H1 (cell line): ENCODE measurements around the gene BAD. TPM values are rescaled to one million over a fixed set of nuclear protein-coding genes. Genes with fewer than 3 reads are reported as not detected.

Experiments used
- CTCF ChIA-PET: fragments of 300-600 bp; sonication (Branson Sonifier 250); formaldehyde crosslinking; loops from one replicate; lab custom pipeline; 2021; ENCODE audit not compliant: partially characterized antibody; lab: Charles Lee
- POLR2A ChIA-PET: fragments of 300-600 bp; sonication (Branson Sonifier 250); formaldehyde crosslinking; loops from one replicate; lab custom pipeline; 2021; ENCODE audit warnings: inconsistent platforms; ENCODE audit not compliant: partially characterized antibody; lab: Charles Lee
- DNase-seq, 2 experiments: peaks; one replicate each; pipeline versions ENCODE4 v3.0.0 to v3.0.0-alpha.2; 2010 to 2022; ENCODE audit warnings: low spot score in 2 of 2, low read depth in 1 of 2, mixed read lengths in 1 of 2
- FAIRE-seq: peaks from 2 replicates; lab custom pipeline; 2011; peaks lifted over from hg19 to GRCh38; lab: Jason Lieb, UNC
- H2AFZ ChIP-seq: 2 replicates; pipeline ENCODE4 v1.8.1; 2012; ENCODE audit warnings: low read length, inconsistent platforms
- H2AK5ac ChIP-seq: 2 replicates; pipeline ENCODE4 v1.6.1; 2013; ENCODE audit warnings: low read depth, low read length
- H2BK120ac ChIP-seq: replicated peaks from 2 replicates; pipeline ENCODE3; 2013; ENCODE audit warnings: low read depth, low read length, inconsistent platforms
- H2BK12ac ChIP-seq: 2 replicates; pipeline ENCODE4 v1.6.1; 2013; ENCODE audit warnings: low read depth, low read length
- H2BK15ac ChIP-seq: 2 replicates; pipeline ENCODE4 v1.6.1; 2013; ENCODE audit warnings: low read length
- H2BK20ac ChIP-seq: 2 replicates; pipeline ENCODE4 v1.6.1; 2013; ENCODE audit warnings: low read length
- H2BK5ac ChIP-seq: 2 replicates; pipeline ENCODE4 v1.6.1; 2013; ENCODE audit warnings: low read depth, low read length
- H3K14ac ChIP-seq: 2 replicates; pipeline ENCODE4 v1.6.1; 2013; ENCODE audit warnings: inconsistent platforms; ENCODE audit not compliant: insufficient read length
- H3K18ac ChIP-seq: 2 replicates; pipeline ENCODE4 v1.6.1; 2013; ENCODE audit warnings: low read length; ENCODE audit errors: extremely low read depth
- H3K23ac ChIP-seq: 2 replicates; pipeline ENCODE4 v1.6.1; 2013; ENCODE audit warnings: inconsistent platforms; ENCODE audit not compliant: insufficient read length
- H3K23me2 ChIP-seq: 2 replicates; pipeline ENCODE4 v1.6.1; 2013; ENCODE audit warnings: low read depth, low read length
- H3K27ac ChIP-seq: 2 replicates; pipeline ENCODE4 v1.6.1; 2011; ENCODE audit warnings: low read depth, low read length, inconsistent platforms
- H3K27me3 ChIP-seq, 4 experiments: replicated peaks in 1 of 4; 1 replicate in 1 of 4; 2 replicates in 3 of 4; pipeline versions ENCODE4 v1.6.1 to v1.8.1; 2011 to 2013; ENCODE audit warnings: low read length in 3 of 4, mild to moderate bottlenecking in 3 of 4, inconsistent platforms in 2 of 4, mixed read lengths in 2 of 4, moderate library complexity in 1 of 4; ENCODE audit not compliant: control insufficient read depth in 3 of 4, insufficient read depth in 3 of 4; ENCODE audit errors: extremely low read depth in 1 of 4
- H3K36me3 ChIP-seq, 4 experiments: 2 replicates each; pipeline versions ENCODE4 v1.6.1 to v1.8.1; 2011 to 2013; ENCODE audit warnings: mild to moderate bottlenecking in 4 of 4, low read length in 3 of 4, moderate library complexity in 2 of 4, control low read depth in 1 of 4, inconsistent platforms in 1 of 4; ENCODE audit not compliant: insufficient read depth in 4 of 4, control insufficient read depth in 2 of 4
- H3K4ac ChIP-seq: replicated peaks from 2 replicates; pipeline ENCODE3; 2013; ENCODE audit warnings: low read length, low read depth, mixed read lengths, inconsistent platforms; ENCODE audit not compliant: insufficient read length
- H3K4me1 ChIP-seq, 4 experiments: replicated peaks in 1 of 4; 1 replicate in 1 of 4; 2 replicates in 3 of 4; pipeline versions ENCODE4 v1.6.1 to v1.8.1; 2011 to 2013; ENCODE audit warnings: low read length in 3 of 4, inconsistent platforms in 2 of 4, mixed read lengths in 1 of 4; ENCODE audit not compliant: insufficient read depth in 4 of 4, control insufficient read depth in 3 of 4
- H3K4me2 ChIP-seq, 2 experiments: 2 replicates each; pipeline versions ENCODE4 v1.6.1 to v1.8.1; 2011 to 2013; ENCODE audit warnings: low read depth in 2 of 2, low read length in 2 of 2, control low read depth in 1 of 2, inconsistent platforms in 1 of 2, mild to moderate bottlenecking in 1 of 2; ENCODE audit not compliant: insufficient read depth in 1 of 2
- H3K4me3 ChIP-seq, 4 experiments: fragments of 200-600, 300-600 bp in 1 of 4; sonication (generic), shearing (Covaris generic), sonication (Bioruptor Twin) in 1 of 4; 2 replicates each; pipeline versions ENCODE4 v1.5.1 to v1.8.1; 2011 to 2016; ENCODE audit warnings: low read length in 4 of 4, low read depth in 3 of 4, control low read depth in 2 of 4, inconsistent platforms in 2 of 4, mild to moderate bottlenecking in 2 of 4, mixed read lengths in 1 of 4, moderate library complexity in 1 of 4; ENCODE audit not compliant: insufficient read depth in 2 of 4; ENCODE audit errors: extremely low read depth in 1 of 4
- H3K56ac ChIP-seq: replicated peaks from 2 replicates; pipeline ENCODE3; 2013; ENCODE audit warnings: low read depth, mild to moderate bottlenecking, mixed read lengths, low read length, inconsistent platforms; ENCODE audit not compliant: insufficient read length
- H3K79me1 ChIP-seq: 2 replicates; pipeline ENCODE4 v1.6.1; 2013; ENCODE audit warnings: low read depth, low read length, control low read depth
- H3K79me2 ChIP-seq, 2 experiments: 2 replicates each; pipeline versions ENCODE4 v1.6.1 to v1.8.1; 2012 to 2013; ENCODE audit warnings: low read length in 2 of 2, mild to moderate bottlenecking in 2 of 2, inconsistent platforms in 1 of 2; ENCODE audit not compliant: insufficient read depth in 2 of 2, control insufficient read depth in 1 of 2
- H3K9ac ChIP-seq, 4 experiments: replicated peaks in 1 of 4; 1 replicate in 1 of 4; 2 replicates in 3 of 4; pipeline versions ENCODE4 v1.6.1 to v1.8.1; 2011 to 2013; ENCODE audit warnings: low read depth in 3 of 4, low read length in 3 of 4, control low read depth in 2 of 4, mild to moderate bottlenecking in 2 of 4, moderate library complexity in 2 of 4, inconsistent platforms in 1 of 4; ENCODE audit errors: extremely low read depth in 1 of 4
- H3K9me3 ChIP-seq, 2 experiments: 2 replicates each; pipeline versions ENCODE4 v1.6.1 to v1.8.1; 2012 to 2013; ENCODE audit warnings: mild to moderate bottlenecking in 2 of 2, moderate library complexity in 2 of 2, control low read depth in 1 of 2, inconsistent platforms in 1 of 2, low read depth in 1 of 2, low read length in 1 of 2, mixed read lengths in 1 of 2; ENCODE audit not compliant: insufficient read depth in 2 of 2
- H4K20me1 ChIP-seq, 2 experiments: replicated peaks in 1 of 2; 2 replicates each; pipeline versions ENCODE3 to v1.8.1; 2011 to 2013; ENCODE audit warnings: inconsistent platforms in 2 of 2, low read length in 2 of 2, mild to moderate bottlenecking in 1 of 2; ENCODE audit not compliant: insufficient read depth in 2 of 2, control insufficient read depth in 1 of 2
- H4K5ac ChIP-seq: 2 replicates; pipeline ENCODE4 v1.6.1; 2013; ENCODE audit warnings: low read length, low read depth, mixed read lengths, inconsistent platforms; ENCODE audit not compliant: insufficient read length
- H4K8ac ChIP-seq: 2 replicates; pipeline ENCODE4 v1.8.0; 2013; ENCODE audit warnings: mild to moderate bottlenecking, moderate library complexity, low read length, inconsistent platforms; ENCODE audit not compliant: insufficient read depth; ENCODE audit errors: extremely low read depth
- H4K91ac ChIP-seq: replicated peaks from 2 replicates; pipeline ENCODE3; 2013; ENCODE audit warnings: low read length, mixed read lengths, inconsistent platforms; ENCODE audit not compliant: insufficient read length
- POLR2AphosphoS5 ChIP-seq: IDR thresholded peaks from 2 replicates; pipeline ENCODE4 v1.6.1; 2011; ENCODE audit warnings: low read depth, low read length
- WGBS, 2 experiments: shearing (Covaris generic) in 1 of 2; methylation state at CpG; one replicate each; pipeline versions ENCODE4 v1.1.6 to v1.1.7; 2013 to 2015; ENCODE audit warnings: low lambda C conversion rate in 2 of 2, mixed read lengths in 2 of 2, inconsistent platforms in 1 of 2, low coverage in 1 of 2, missing lambda C conversion rate in 1 of 2; ENCODE audit not compliant: insufficient replicate concordance in 2 of 2, insufficient coverage in 1 of 2, insufficient read length in 1 of 2; ENCODE audit errors: extremely low coverage in 1 of 2, missing lambda C conversion rate in 1 of 2; 5-methylcytosine and 5-hydroxymethylcytosine counted together
- polyA plus RNA-seq, 7 experiments: library from polyadenylated mRNA; depleted of rRNA in 3 of 7; stranded (reverse) in 5 of 7; unstranded in 2 of 7; fragments of >200 nt in 5 of 7; fragments of 200-250 nt in 2 of 7; gene quantifications; 1 replicate in 5 of 7; 2 replicates in 1 of 7; 4 replicates in 1 of 7; pipeline versions ENCODE4 v1.2.1 to v1.2.3, GENCODE V29; 2011 to 2013; ENCODE audit warnings: missing spikeins in 2 of 7, mixed read lengths in 2 of 7
- total RNA-seq: library from RNA; stranded (reverse); fragmentation: NEBNext Ultra II Directional; extraction: Animal tissue kit (Norgen Biotek cat#: 25700); gene quantifications from 2 replicates; pipeline ENCODE4 v1.2.1, GENCODE V29; 2021
- TF ChIP-seq, protein P1 (sequence below): IDR thresholded peaks from 2 replicates; pipeline ENCODE4 v1.6.1; 2011; ENCODE audit warnings: low read depth, mild to moderate bottlenecking, low read length; ENCODE audit not compliant: insufficient read depth

The BAD gene
- total and polyA plus RNA-seq, 2 of the 8 experiments (the other 6 are each of a cell fraction or from before 2014, with no cell fraction given): 23.1 to 33.7 TPM

DNA sequence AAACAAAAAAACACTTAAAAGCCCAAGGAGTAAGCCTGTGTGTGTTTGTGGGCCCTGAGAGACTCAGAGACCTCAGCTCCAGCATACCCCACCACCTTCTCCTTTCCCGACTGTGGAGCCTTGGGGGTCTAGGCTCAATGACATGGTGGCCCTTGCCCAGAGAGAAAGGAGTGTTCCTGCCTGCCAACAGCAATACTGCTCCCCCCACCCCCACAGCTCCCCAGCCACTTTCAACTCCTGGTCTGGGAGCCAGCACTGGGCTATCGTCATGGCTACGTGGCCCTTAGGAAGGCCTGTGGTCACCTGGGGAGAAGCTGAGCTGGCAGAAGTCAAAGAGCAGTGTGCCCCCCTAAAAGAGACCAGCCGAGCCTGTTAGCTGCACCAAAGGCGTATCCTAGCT, 40.4 kb downstream of the BAD start:
- no peak overlapping the region for H3K56ac ChIP-seq
- no peak overlapping the region for H3K4ac ChIP-seq
- no peak overlapping the region for H2BK5ac ChIP-seq
- H3K4me3 ChIP-seq: no peak overlapping the region
- no peak overlapping the region for H4K91ac ChIP-seq
- H2BK12ac ChIP-seq: no peak overlapping the region
- no peak overlapping the region; a peak in 1 of 4 replicates for H3K4me2 ChIP-seq
- peaks cover 20% of the 10 kb centered on the region for H3K23me2 ChIP-seq
- H3K14ac ChIP-seq: no peak overlapping the region
- no peak overlapping the region for H3K18ac ChIP-seq
- H3K9me3 ChIP-seq: no peaks in the 10 kb centered on the region
- H3K79me2 ChIP-seq: peaks cover 6 to 21% of the 10 kb centered on the region in 2 experiments; a peak in 3 of 4 replicates
- FAIRE-seq: no peak
- H3K27ac ChIP-seq: no peak overlapping the region
- ChIA-PET CTCF (interaction anchor here (0.8 to 10.0 kb wide), 13 partner anchors 12 to 59 kb away, joined by 3 to 102 read pairs (median 4); partner anchors contain the start of genes CATSPERZ, ESRRA, FERMT3 and NUDT22), POLR2A (interaction anchor here (1.0 to 13.1 kb wide), 16 partner anchors 7 to 96 kb away, joined by 3 to 352 read pairs (median 21); partner anchors contain the start of genes BAD, CCDC88B, DNAJC4 and FERMT3)
- H4K8ac ChIP-seq: 0 out of 2 replicates have a peak overlapping the region, but pooled peaks have one; percentile 20
- TF ChIP-seq, protein P1, sequence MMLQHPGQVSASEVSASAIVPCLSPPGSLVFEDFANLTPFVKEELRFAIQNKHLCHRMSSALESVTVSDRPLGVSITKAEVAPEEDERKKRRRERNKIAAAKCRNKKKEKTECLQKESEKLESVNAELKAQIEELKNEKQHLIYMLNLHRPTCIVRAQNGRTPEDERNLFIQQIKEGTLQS: no peak
- peak; percentile 56; the same call in 1 of the 2 replicates for TF ChIP-seq POLR2AphosphoS5
- no peak overlapping the region for H2BK120ac ChIP-seq
- H3K27me3 ChIP-seq: no peaks in the 10 kb centered on the region
- peaks cover 6% of the 10 kb centered on the region for H3K79me1 ChIP-seq
- H3K23ac ChIP-seq: no peak overlapping the region
- WGBS, 2 experiments: 74% methylated on average over 5 of the region's 5 CpGs; no CpG with 5 or more reads in 1 of the 2 experiments
- H4K5ac ChIP-seq: no peak overlapping the region
- H4K20me1 ChIP-seq: peaks cover 0 to 13% of the 10 kb centered on the region in 2 experiments
- no peak overlapping the region for H2BK15ac ChIP-seq
- no peak overlapping the region for H2AFZ ChIP-seq
- no peak for DNase-seq
- H2BK20ac ChIP-seq: no peak overlapping the region
- H2AK5ac ChIP-seq: no peak overlapping the region
- H3K9ac ChIP-seq: no peak overlapping the region
- H3K36me3 ChIP-seq: peaks cover 0 to 17% (median 4%) of the 10 kb centered on the region in 4 experiments; a peak in 4 of 8 replicates
- peaks cover 0 to 32% (median 25%) of the 10 kb centered on the region in 4 experiments; a peak in 6 of 7 replicates for H3K4me1 ChIP-seq
